Endothelial cell of umbilical vein (primary cell): Measurements from ENCODE around the gene SKP1.

ENCODE experiments used
- CTCF ChIP-seq, 2 donors: IDR thresholded peaks; 1 replicate in 1 of 2; 2 replicates in 1 of 2; pipeline ENCODE4 v1.5.1; 2011; ENCODE audit warnings: low read length in 2 of 2, mild to moderate bottlenecking in 2 of 2, moderate library complexity in 2 of 2, control low read depth in 1 of 2, inconsistent platforms in 1 of 2, low read depth in 1 of 2; ENCODE audit not compliant: insufficient read depth in 1 of 2; ENCODE audit errors: extremely low read depth in 1 of 2
- EZH2 ChIP-seq: IDR thresholded peaks from 2 replicates; pipeline ENCODE4 v1.6.1; 2012; ENCODE audit warnings: borderline replicate concordance, low read depth, mild to moderate bottlenecking, moderate library complexity, low read length, inconsistent platforms; ENCODE audit not compliant: severe bottlenecking
- JUN ChIP-seq: IDR thresholded peaks from 2 replicates; pipeline ENCODE4 v1.6.1; 2011; ENCODE audit warnings: borderline replicate concordance, low read depth; ENCODE audit not compliant: insufficient read length, insufficient read depth
- MAX ChIP-seq: IDR thresholded peaks from 2 replicates; pipeline ENCODE4 v1.6.1; 2011; ENCODE audit not compliant: insufficient read depth, insufficient read length
- MYC ChIP-seq: IDR thresholded peaks from one replicate; pipeline ENCODE4 v1.6.1; 2011; ENCODE audit warnings: mild to moderate bottlenecking, low read depth, low read length
- POLR2A ChIP-seq: IDR thresholded peaks from 2 replicates; pipeline ENCODE4 v1.6.1; 2012; ENCODE audit warnings: low read depth, mild to moderate bottlenecking, control low read depth, low read length
- POLR2AphosphoS5 ChIP-seq: IDR thresholded peaks from 2 replicates; pipeline ENCODE4 v1.6.1; 2012; ENCODE audit warnings: low read depth, mild to moderate bottlenecking, control low read depth, low read length, moderate library complexity; ENCODE audit not compliant: insufficient read depth

DNA sequence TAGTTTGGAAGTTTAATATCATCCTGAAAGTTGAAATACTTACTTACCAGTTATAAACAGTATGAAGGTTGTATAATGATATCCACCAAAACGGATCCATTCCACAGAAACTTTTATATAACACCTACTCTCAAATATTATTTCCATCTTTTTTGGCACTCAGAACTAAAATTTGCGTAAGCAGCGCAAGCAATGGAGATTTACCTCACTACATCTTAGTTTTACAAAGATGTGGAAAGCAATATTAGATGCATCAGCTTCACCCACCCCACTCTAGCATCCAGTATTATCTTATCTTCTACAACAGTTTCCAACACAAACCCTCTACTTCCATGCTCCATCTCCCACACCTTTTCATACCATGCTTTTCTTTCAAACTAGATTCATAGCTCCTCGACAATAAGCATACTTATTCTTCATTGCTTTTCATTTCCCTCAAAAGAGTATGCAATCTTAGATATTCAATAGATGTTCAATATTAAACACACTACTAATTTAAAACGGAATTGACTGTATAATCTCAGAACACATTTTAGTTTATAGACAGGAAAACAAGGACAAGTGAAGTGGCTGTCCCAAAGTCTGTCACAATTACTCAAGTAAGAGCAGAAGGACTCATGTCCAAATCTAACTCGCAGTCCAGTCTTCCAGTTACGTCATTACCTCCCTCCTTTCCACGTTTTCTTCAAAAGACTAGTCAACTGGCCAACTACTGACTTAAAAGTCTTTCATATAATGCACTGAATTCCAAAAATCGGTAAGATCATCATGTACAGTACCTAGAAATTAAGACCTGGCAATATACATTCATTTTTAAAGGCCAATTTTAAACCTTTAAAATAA lies 46.9 kb upstream of the SKP1 start:
- TF ChIP-seq POLR2A: no peak
- no peak for TF ChIP-seq POLR2AphosphoS5
- TF ChIP-seq CTCF (IDR thresholded peaks at IDR 0.05; ENCODE audit: extremely low read depth in 1 of 2, insufficient read depth in 1 of 2, low read depth in 1 of 2, low read length in 2 of 2): no peak
- TF ChIP-seq MYC: no peak
- TF ChIP-seq MAX: no peak
- TF ChIP-seq EZH2: no peak
- no peak for TF ChIP-seq JUN
